Epithelial cell of proximal tubule (primary cell): ENCODE results near the gene C12orf57. TPM values are rescaled to one million over a fixed set of nuclear protein-coding genes. Genes with fewer than 3 reads are reported as not detected.

ENCODE experiments used
- DNase-seq: peaks from one replicate; pipeline ENCODE4 v3.0.0-alpha.2; 2011; ENCODE audit warnings: low read depth
- H3K4me3 ChIP-seq: 2 replicates; pipeline ENCODE4 v1.5.1; 2011; ENCODE audit warnings: low read depth, mild to moderate bottlenecking, low read length
- total RNA-seq: library from RNA; depleted of rRNA; stranded (reverse); fragments of >200 nt; gene quantifications from 2 replicates; pipeline ENCODE4 v1.2.3, GENCODE V29; 2015
- TF ChIP-seq, protein P1 (sequence below): conservative IDR thresholded peaks from 2 replicates; pipeline ENCODE4 v1.5.1; 2012; ENCODE audit warnings: low read depth, mild to moderate bottlenecking, low read length

The C12orf57 gene
- total RNA-seq, 1 donor from 2014 or later, result 174 TPM

DNA sequence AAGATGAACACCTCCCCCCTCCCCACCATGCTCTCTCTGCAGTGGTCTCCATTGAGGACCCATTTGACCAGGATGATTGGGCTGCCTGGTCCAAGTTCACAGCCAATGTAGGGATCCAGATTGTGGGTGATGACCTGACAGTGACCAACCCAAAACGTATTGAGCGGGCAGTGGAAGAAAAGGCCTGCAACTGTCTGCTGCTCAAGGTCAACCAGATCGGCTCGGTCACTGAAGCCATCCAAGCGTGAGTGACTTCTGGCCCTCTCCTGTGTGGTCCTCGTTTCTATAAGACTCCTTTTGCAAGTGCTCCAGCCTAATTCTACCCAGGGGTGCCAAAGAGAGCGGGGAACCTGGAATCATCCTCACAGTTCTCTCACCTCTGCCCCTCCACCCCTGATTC, 22.3 kb upstream of the C12orf57 start:
- H3K4me3 ChIP-seq, result no peak overlapping the region
- TF ChIP-seq, protein P1, sequence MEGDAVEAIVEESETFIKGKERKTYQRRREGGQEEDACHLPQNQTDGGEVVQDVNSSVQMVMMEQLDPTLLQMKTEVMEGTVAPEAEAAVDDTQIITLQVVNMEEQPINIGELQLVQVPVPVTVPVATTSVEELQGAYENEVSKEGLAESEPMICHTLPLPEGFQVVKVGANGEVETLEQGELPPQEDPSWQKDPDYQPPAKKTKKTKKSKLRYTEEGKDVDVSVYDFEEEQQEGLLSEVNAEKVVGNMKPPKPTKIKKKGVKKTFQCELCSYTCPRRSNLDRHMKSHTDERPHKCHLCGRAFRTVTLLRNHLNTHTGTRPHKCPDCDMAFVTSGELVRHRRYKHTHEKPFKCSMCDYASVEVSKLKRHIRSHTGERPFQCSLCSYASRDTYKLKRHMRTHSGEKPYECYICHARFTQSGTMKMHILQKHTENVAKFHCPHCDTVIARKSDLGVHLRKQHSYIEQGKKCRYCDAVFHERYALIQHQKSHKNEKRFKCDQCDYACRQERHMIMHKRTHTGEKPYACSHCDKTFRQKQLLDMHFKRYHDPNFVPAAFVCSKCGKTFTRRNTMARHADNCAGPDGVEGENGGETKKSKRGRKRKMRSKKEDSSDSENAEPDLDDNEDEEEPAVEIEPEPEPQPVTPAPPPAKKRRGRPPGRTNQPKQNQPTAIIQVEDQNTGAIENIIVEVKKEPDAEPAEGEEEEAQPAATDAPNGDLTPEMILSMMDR, result no peak

GRCh38 chr12:6921996-6922946, 21.6 kb upstream of the C12orf57 start:
- TF ChIP-seq, protein P1, result no peak
- no peak for DNase-seq

More for the DNA sequence above, 22.3 kb upstream of the C12orf57 start:
- DNase-seq, result no peak

GRCh38 chr12:6923003-6923732, 20.7 kb upstream of the C12orf57 start:
- DNase-seq, result no peak
- H3K4me3 ChIP-seq, result no peak overlapping the region
- TF ChIP-seq, protein P1, result no peak

More at GRCh38 chr12:6921996-6922946, 21.6 kb upstream of the C12orf57 start:
- H3K4me3 ChIP-seq, result no peak overlapping the region

DNA sequence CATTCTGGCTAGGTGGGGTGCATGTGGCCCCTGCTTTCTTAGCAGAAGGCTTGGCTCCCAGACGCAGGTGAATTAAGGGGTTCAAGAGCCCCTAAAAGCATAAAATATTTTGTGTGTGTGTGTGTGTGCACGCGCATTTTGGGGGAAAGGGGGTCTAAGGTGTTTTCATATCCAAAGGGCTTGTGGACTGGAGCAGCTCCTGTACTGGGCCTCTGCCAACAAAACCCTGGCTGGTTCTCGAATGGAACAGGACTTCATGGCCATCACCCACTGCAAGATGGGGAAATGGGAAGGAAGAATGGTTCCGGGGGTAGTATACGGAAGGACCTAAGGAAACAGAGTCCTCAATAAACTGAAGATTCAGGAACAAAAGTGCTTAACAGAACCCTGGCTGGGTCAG, 20.0 kb upstream of the C12orf57 start:
- H3K4me3 ChIP-seq, result no peak overlapping the region
- TF ChIP-seq, protein P1, result no peak
- DNase-seq, result no peak

DNA sequence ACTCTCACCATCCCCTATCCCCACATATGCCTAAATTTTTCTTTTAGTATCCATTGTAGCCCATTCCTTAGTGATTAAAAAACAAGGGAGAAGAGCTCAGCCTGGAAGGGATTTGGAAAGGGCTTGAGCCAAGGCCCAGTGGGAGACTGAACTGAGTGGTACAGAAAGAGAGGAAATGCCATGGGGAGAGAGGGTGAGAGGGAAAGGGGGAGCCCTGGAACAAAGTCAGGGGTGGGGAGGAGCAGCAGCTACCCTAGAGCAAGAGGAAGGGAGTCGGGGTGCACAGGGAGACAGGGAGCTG, 18.6 kb upstream of the C12orf57 start:
- TF ChIP-seq, protein P1, result no peak
- DNase-seq, result no peak
- peak overlapping the region; percentile 7 for H3K4me3 ChIP-seq

DNA sequence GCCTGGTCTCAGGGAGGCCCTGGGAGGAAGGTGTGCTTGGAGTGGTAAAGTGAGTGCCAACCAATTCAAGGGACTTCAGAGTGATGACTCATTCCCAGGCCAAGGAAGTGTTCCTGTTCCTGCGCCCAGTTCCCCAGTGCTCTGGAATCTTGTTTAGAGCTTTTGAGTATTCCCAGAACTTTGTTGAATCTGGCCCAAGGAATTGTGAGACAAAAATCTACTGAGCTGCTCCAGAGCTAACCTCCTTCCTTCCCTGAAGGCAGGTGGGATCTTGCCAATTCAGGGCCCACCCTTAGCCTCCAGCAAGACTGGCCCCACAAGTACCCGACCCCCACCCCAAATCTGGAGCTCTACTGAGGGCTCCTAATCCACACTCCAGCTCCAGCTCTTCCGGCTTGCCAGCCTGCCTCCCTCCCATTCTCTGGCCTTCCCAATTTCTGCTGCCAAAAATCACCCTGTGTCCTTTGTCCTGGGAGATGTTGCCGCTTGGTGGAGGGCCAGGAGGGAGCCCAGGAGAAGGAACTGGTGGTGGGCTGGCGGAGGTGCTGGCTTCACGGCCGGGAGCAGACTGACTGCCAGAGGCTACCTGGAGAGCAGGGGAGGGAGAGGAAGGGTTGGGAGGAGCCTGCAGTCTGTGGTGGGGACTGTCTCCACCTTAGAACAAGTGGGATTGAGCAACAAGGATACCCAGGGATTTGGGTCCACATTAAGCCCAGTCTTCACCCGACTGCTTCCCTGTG, 18.1 kb upstream of the C12orf57 start:
- TF ChIP-seq, protein P1, result no peak
- DNase-seq, result no peak
- peak overlapping the region; percentile 51 for H3K4me3 ChIP-seq
